H7 (cell line): ENCODE data around the gene MLLT10. TPM values are rescaled to one million over a fixed set of nuclear protein-coding genes. Genes with fewer than 3 reads are reported as not detected.
A peak's percentile ranks its signal among the peaks of the same experiment; 100 is the strongest.

Experiments
- DNase-seq: peaks from one replicate; pipeline ENCODE4 v3.0.0; 2012
- H3K27me3 ChIP-seq: 2 replicates; pipeline ENCODE4 v1.6.0; 2011; ENCODE audit warnings: mild to moderate bottlenecking, low read length; ENCODE audit not compliant: control insufficient read depth, insufficient read depth
- H3K36me3 ChIP-seq: replicated peaks from 2 replicates; pipeline ENCODE4 v1.5.1; 2011; ENCODE audit warnings: low read length; ENCODE audit not compliant: control insufficient read depth, insufficient read depth
- H3K4me3 ChIP-seq: 2 replicates; pipeline ENCODE4 v1.5.1; 2011; ENCODE audit warnings: low read depth, mild to moderate bottlenecking, control low read depth, low read length, moderate library complexity; ENCODE audit not compliant: insufficient read depth
- total RNA-seq: library from RNA; depleted of rRNA; stranded (reverse); fragments of >200 nt; shearing (Covaris generic); gene quantifications from 2 replicates; pipeline ENCODE4 v1.2.3, GENCODE V29; 2014

Gene MLLT10
- total RNA-seq, 1 experiment from 2014 or later, result 47.2 TPM

DNA sequence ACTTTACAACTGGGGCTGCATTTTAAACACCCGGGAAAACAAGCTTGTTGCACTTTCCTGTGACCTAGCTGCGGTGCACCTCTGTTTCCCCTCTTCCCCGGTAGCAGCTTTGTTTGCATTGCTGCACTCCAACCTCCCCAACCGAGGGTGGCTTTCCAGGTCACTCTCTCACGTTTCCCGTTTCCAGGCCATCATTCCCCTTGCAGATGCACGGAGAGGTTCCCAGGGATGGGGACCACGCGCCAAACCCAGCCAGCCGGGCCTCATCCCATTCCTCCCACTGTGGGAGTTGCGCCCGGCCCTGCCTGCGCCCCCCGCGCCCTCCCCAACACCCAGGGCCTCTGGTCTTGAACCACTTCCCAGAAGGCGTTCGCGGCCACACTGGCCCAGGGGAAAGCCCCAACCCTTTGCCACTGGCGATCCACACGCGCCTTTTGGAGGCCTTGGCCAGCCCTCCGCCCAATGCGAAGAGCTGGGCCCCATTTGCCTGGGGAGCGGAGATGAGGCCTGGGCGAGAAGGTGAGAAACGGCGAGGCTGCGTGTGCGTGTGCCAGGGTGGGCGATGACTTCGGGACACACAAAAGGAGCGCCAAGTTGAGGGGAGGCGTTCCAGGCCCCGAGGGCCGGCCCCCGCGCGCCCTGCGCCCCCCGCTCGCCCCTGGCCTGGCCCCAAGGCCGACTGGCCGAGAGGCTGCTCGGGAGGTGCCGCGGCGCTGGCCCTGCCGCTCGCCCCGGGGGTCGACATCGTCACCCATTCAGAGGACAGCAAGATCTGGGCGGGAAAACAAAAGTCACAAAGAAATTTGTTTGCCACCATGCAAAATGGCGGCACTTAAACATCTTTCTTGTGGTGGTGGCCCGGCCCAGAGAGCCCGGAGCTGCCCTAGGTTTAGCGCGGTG is 24.4 kb upstream of the MLLT10 start:
- no peaks in the 10 kb centered on the region for H3K36me3 ChIP-seq
- H3K4me3 ChIP-seq, result peak overlapping the region; percentile 55
- peak; percentile 80 for DNase-seq
- peaks cover 35% of the 10 kb centered on the region; the same call in 1 of the 2 replicates for H3K27me3 ChIP-seq

DNA sequence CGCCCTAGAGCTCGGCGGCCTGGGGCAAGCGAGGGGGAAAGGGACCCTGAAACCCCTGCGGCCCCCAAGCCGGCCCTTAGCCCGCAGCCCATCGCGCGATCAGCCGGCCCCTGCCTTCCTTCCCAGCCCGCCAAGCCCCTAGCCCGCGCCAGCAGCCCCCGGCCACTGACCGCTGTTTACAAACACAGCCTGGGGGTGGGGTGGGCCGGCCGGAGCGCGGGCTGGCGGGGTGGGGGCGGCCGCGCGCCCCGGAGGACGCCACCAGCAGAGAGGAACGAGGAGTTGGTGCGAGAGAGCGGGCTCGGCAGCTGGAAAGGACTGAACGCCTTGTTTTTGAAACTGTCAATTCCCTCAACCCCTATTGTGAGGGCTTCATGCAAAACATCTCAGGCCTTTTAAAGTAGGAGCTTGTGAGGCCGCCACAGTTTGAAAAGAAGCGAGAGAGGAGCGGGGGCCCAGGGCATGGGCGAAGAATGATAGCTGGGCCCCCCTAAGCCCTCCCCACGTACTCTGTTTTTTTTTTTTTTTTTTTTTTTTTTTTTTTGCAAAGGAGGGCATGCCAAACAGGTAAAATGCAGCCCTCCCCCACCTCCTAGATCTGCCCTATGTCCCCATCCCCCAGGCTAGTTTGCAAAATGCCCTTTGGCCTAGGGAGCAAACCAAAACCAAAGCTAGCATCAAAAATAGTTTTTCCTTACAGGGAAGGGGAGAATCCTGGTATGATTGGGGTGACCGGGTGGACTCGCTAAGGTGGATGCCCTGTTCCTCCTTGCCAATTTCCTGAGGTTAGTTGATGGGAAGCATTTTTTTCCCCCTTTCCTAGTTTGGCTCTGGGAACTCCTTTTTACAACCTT is 23.6 kb upstream of the MLLT10 start:
- peak; percentile 90 for DNase-seq
- Histone ChIP-seq H3K4me3 (peak overlapping the region; percentile 55), H3K36me3 (no peaks in the 10 kb centered on the region), H3K27me3 (peaks cover 39% of the 10 kb centered on the region; the same call in 1 of the 2 replicates)

DNA sequence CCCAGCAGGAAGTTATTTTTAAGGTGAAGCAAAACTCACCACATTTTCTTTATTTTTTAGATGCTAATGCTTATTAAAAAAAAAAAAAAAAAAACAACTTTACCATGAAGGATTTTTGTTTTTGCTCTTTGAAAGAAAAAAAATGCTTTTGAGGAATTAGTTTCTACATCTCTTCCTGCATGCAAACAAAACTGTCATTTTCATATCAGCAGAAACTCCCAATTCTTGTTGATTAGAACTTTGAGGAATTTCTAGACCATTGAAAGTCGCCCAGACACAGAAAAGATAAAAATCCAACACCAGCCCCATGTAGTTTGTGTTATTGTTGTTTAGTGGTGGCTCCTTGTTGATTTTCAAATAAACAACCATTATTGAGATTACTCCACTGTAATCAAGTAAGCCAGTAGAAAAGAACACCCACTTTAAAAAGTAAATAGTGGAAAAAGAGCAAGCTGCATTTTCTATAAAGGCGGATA is 22.9 kb upstream of the MLLT10 start:
- Histone ChIP-seq H3K27me3 (peaks cover 34% of the 10 kb centered on the region; the same call in 1 of the 2 replicates), H3K36me3 (no peaks in the 10 kb centered on the region), H3K4me3 (peak overlapping the region; percentile 55; the same call in 1 of the 2 replicates)
- DNase-seq, result no peak

DNA sequence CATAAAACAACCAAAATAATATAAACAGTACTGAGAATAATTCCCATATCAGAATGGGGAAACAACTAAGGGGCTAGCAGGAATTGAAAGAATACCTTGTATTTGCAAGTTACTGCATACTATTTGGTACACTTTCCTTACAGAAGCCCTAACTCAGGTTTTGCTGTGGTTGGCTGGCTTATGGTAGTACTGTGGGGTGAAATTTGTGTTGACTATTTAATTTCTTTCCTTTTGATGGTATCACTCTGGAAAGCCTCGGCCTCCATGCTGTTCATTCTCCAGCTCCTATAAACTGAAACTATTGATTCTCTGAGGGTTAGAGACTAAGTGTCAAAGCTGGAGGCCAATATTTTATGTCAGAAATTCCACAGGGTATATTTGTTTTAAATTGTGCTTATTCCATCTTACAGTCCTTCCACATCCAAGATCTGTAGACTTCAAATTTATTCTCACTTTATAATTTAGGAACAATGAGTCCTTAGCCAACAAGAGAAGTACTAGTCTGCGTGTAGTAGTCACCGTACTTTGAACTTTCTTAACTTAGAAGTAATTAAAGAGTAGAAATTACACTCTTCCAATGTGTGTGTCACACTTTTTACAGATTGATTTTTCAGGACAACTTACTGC is 22.0 kb upstream of the MLLT10 start:
- DNase-seq, result no peak
- Histone ChIP-seq H3K27me3 (peaks cover 30% of the 10 kb centered on the region; the same call in 1 of the 2 replicates), H3K36me3 (no peaks in the 10 kb centered on the region), H3K4me3 (peak overlapping the region; percentile 3; the same call in 1 of the 2 replicates)

DNA sequence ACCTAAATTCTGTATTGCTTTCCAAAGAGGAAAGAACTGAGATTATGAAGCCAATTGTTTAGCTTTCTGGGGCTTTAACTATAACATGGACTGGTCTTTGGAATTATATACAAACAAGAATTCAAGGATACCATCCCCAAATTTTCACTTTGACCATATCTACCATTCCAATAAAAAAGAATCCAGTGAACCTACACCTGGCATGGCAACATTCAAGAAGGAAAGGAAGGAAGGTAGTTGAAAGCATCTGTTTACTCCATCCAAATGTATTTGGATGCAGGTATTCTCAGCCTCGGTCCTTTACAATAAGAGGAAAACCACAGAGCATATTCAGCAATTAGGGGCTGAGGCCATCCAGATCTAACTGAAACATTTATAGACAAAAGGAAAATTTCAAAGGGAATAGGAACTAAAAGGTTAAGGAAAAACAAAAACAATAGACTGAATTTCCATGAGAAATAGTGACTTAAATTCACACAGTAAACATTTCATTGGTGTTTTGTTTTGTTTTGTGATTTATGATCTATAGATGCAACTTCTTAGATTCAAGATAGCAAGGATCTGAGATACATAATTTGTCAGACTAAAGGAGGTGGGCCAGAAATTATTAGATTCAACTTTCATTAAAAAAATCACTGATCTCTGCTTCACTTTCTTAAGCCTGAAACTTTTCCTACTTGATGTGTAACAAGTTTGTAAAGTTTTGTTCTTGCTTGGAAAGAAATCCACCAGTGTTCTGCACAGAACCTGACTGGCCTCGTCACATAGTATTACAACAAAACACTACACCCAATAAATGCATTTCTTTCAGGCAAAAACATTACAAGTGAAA is 21.2 kb upstream of the MLLT10 start:
- Histone ChIP-seq H3K4me3 (peak overlapping the region; percentile 10; the same call in 1 of the 2 replicates), H3K36me3 (no peaks in the 10 kb centered on the region), H3K27me3 (peaks cover 27% of the 10 kb centered on the region; the same call in 1 of the 2 replicates)
- no peak for DNase-seq

DNA sequence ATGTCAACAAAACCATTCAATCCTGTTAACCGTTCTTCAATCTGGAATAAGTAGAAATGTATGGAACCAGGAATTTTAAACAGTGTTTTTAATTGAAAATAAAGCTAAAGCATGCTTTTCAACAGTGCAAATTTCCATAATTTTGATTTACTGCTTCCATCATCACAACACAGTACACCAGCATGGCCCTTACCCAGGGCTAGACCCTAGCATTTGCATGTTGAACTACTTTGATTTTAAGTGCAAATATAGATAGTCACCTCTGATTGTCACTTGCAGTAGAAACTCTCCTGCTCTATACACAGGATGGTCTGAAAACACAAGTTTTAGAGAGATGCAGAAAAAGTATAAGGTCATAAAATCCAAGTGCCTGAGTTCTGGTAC is 20.6 kb upstream of the MLLT10 start:
- Histone ChIP-seq H3K36me3 (no peaks in the 10 kb centered on the region), H3K27me3 (peaks cover 29% of the 10 kb centered on the region; the same call in 1 of the 2 replicates), H3K4me3 (peak overlapping the region; percentile 10; the same call in 1 of the 2 replicates)
- DNase-seq, result no peak

DNA sequence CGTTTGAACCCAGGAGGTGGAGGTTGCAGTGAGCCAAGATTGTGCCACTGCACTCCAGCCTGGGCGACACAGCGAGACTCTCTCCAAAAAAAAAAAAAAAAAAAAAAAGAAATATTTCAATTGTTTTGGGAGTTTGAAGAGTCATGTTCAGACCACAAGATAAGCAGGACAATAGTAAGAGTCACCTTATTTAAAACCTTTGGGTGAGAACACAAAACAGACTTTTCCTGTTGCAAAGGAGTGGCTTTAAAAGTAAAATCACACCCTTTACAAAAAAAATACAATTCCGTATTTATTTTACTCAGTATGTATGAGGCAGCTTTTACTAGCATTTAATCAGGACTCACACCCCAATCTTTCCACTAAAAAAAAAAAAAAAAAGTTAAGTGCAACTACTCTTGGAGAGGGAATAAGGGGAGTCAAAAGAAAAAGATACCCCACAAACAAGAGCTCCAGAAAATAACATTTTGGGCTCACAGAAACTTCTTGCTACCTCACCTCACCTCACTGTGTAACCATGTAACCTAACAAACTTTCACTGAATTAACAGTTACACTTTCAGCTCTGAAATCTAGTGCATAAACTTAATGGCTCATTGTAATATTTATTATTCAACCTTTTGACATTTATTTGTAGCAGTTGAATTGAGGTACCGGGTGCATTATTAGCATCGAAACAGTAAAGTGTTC is 19.8 kb upstream of the MLLT10 start:
- no peak for DNase-seq

DNA sequence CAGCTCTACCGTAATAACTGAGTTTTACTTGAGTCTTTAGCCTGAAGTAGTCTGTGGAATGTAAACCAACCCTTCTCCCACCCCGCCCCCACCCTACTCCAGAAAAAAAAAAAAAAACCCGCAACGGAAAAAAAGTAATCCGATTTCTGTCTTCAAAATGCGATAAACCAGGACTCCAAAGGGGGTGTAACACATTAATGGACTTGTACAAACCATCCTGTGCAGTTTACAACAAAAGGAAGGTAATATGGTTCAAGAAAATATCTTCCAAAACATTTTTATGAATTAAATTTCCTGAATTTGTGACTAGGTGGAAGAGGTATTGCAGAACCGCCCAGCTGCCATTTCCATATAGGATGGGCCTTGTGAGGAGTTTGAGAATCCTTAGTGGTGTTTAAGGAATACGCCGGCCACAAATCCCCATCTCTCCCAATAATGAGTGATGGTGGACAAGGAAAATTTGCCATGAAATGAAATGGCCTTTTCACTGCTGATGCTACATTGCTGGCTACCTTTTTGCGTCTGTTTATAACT is 19.1 kb upstream of the MLLT10 start:
- DNase-seq, result no peak
- Histone ChIP-seq H3K36me3 (no peaks in the 10 kb centered on the region), H3K27me3 (peaks cover 26% of the 10 kb centered on the region; the same call in 1 of the 2 replicates), H3K4me3 (peak overlapping the region; percentile 55)

More for the DNA sequence above, 19.8 kb upstream of the MLLT10 start:
- H3K36me3 ChIP-seq, result no peaks in the 10 kb centered on the region
- H3K27me3 ChIP-seq, result peaks cover 24% of the 10 kb centered on the region; the same call in 1 of the 2 replicates
- H3K4me3 ChIP-seq, result peak overlapping the region; percentile 55; the same call in 1 of the 2 replicates

DNA sequence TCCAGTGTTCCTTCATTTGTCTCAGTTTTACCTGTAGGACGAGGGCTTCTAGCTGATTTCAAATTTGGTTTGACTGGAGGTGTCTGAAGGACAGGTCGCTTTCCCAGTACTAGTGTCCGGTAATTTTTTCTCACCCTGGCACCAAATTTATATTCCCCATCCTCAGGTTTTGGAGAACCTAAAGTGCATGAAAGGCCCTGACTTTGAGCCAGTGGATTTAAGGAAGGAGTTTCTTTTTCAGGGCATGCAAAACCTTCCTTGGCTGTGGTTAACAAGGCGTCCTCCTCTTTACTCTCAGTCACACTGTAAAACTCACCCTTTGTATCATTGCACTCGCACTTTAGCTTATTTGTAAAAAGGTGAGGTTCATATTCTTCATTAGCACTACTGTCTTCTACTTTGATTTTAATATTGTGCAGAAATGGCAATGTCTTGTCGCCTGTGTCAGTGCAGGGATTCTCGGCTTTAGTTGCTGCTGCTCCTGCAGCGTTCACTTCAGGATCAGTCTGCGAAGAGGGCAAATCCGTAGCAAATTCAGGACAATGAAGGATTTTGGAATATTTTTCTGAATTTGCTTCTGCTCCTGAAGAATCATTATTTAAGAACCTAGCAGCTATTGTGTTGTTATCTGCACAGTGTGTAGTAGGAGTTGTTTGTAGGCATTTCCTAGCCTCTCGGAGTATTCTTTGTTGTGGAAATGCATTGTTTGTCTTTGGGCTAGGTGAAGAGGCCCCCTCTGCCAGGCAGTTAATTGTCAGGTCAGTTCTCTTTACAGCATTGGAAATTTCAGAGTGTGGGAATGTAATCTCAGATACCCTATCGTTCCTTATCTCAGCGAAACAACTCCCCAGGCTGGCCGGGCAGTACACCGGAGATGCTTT is 18.4 kb upstream of the MLLT10 start:
- Histone ChIP-seq H3K27me3 (peaks cover 32% of the 10 kb centered on the region; the same call in 1 of the 2 replicates), H3K4me3 (peak overlapping the region; percentile 55), H3K36me3 (no peaks in the 10 kb centered on the region)
- peak; percentile 57 for DNase-seq

DNA sequence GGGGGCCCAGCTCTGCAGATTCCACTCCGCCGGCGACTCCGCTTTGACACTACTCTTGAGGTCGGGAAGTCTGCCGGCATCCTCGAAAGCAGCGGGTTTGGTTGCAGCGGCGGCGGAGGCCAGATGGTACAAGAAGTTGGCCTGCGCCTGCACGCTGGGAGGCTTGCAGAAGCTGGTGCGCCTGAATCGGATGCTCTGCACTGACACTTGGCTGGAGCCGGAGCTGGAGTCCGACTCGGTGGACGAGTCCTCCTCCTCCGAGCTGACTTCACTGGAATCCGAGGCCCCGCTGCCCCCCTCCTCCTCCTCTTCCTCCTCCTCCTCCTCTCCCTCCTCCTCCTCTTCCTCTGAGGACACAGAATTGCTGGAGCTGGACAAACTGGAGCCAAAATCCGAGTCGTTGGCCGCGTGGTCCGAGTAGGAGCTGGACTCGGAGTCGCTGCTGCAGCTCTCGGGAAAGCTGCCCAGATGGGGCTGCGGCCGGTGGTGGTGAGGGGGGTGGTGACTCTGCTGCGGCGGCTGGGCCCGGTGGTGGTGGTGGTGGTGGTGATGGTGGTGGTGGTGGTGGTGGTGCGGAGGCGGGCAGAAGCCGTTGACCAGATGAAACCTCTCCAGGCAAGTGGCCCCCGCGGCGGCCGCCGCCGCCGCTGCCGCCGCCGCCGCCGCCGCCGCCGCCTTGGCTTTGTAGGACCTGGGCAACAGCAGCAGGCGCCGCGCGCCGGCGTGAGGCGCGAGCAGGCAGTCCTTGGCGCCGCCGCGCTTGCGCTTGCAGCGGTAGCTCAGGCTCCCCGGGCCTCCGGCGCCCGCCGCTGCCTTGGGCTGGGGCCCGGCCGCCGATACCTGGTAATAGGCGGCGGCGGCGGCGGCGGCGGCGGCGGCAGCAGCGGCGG is 17.5 kb upstream of the MLLT10 start:
- peak; percentile 73 for DNase-seq
- H3K27me3 ChIP-seq, result peaks cover 37% of the 10 kb centered on the region; the same call in 1 of the 2 replicates
- H3K36me3 ChIP-seq, result no peaks in the 10 kb centered on the region
- H3K4me3 ChIP-seq, result peak overlapping the region; percentile 55
